ENCODE measurements around the gene PPP1R26. TPM values are rescaled to one million over a fixed set of nuclear protein-coding genes. Genes with fewer than 3 reads are reported as not detected.

The PPP1R26 gene
- total and polyA plus RNA-seq, 2 of the 8 experiments (the other 6 are each of a cell fraction or from before 2014, with no cell fraction given) = 9.8 to 32.7 TPM

DNA sequence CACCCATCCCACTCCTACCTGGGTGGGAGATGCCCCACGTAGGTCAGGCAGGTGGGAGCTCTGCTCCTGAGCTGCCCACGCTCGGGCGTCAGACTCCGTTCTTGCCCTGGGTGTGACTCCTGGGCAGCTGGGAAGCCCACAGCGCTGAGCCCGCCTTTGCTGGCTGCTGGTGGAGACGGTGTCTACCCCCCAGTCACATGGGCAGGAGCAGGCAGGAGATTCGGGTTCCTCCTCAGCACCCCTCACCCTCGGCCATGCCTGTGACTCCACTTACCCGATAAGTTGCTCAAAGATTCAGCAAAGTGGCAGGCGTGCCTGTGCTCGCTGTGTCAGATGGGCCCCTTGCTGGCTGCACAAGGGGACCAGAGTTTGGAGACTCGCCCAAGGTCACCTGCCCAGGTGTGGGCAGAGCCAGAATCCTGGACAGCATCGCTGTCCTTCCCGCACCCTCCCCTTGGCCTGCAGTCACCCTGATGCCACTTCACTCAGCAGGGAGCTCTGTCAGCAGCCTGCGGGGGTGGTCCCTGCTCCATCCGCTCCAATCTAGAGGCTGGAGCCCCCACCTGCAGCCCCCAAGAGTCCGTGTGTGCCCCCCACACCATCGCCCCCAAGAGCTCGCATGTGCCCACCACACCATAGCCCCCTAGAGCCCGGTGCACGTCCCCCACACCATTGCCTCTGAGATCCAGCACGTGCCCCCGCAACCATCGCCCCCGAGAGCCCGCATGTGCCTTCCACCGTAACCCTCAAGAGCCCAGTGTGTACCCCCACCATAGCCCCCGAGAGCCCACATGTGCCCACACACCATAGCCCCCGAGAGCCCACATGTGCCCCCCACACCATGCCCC is 45.9 kb downstream of the PPP1R26 start:
- Histone ChIP-seq H3K9ac (replicated peaks in 1 of 4; ENCODE audit: extremely low read depth in 1 of 4, low read depth in 3 of 4, low read length in 3 of 4) (no peak overlapping the region), H4K5ac (ENCODE audit: insufficient read length, low read depth, low read length) (no peak overlapping the region), H2BK15ac (ENCODE audit: low read length) (0 out of 2 replicates have a peak overlapping the region, but pooled peaks have one; percentile 46), H3K56ac (replicated peaks; ENCODE audit: insufficient read length, low read depth, low read length) (no peak overlapping the region), H3K27ac (ENCODE audit: low read depth, low read length) (no peak overlapping the region), H2AFZ (ENCODE audit: low read length) (no peak overlapping the region), H2AK5ac (ENCODE audit: low read depth, low read length) (no peak overlapping the region; the same call in 1 of the 2 replicates), H3K18ac (ENCODE audit: extremely low read depth, low read length) (no peak overlapping the region), H3K23ac (ENCODE audit: insufficient read length) (no peak overlapping the region), H3K4me3 (ENCODE audit: extremely low read depth in 1 of 4, insufficient read depth in 2 of 4, low read depth in 3 of 4, low read length in 4 of 4) (no peak overlapping the region), H3K4ac (replicated peaks; ENCODE audit: insufficient read length, low read depth, low read length) (no peak overlapping the region), H3K4me2 (ENCODE audit: insufficient read depth in 1 of 2, low read depth in 2 of 2, low read length in 2 of 2) (no peak overlapping the region), H3K27me3 (replicated peaks in 1 of 4; ENCODE audit: control insufficient read depth in 3 of 4, extremely low read depth in 1 of 4, insufficient read depth in 3 of 4, low read length in 3 of 4) (no peaks in the 10 kb centered on the region), H3K23me2 (ENCODE audit: low read depth, low read length) (no peaks in the 10 kb centered on the region), H3K79me2 (ENCODE audit: control insufficient read depth in 1 of 2, insufficient read depth in 2 of 2, low read length in 2 of 2) (no peaks in the 10 kb centered on the region), H2BK12ac (ENCODE audit: low read depth, low read length) (no peak overlapping the region), H2BK120ac (replicated peaks; ENCODE audit: low read depth, low read length) (no peak overlapping the region), H2BK20ac (ENCODE audit: low read length) (no peak overlapping the region), H2BK5ac (ENCODE audit: low read depth, low read length) (no peak overlapping the region), H3K9me3 (ENCODE audit: insufficient read depth in 2 of 2, low read depth in 1 of 2, low read length in 1 of 2) (no peaks in the 10 kb centered on the region), H4K8ac (ENCODE audit: extremely low read depth, insufficient read depth, low read length) (no peak overlapping the region), H3K14ac (ENCODE audit: insufficient read length) (no peak overlapping the region), H3K4me1 (replicated peaks in 1 of 4; ENCODE audit: control insufficient read depth in 3 of 4, insufficient read depth in 4 of 4, low read length in 3 of 4) (peaks cover 0 to 12% (median 6%) of the 10 kb centered on the region in 4 experiments; a peak in 5 of 7 replicates), H4K20me1 (replicated peaks in 1 of 2; ENCODE audit: control insufficient read depth in 1 of 2, insufficient read depth in 2 of 2, low read length in 2 of 2) (no peaks in the 10 kb centered on the region), H3K36me3 (ENCODE audit: control insufficient read depth in 2 of 4, insufficient read depth in 4 of 4, low read length in 3 of 4) (no peaks in the 10 kb centered on the region), H3K79me1 (ENCODE audit: low read depth, low read length) (no peaks in the 10 kb centered on the region), H4K91ac (replicated peaks; ENCODE audit: insufficient read length, low read length) (no peak overlapping the region)
- 93% methylated on average over 20 of the region's 31 CpGs; no CpG with 5 or more reads in 1 of the 2 experiments for WGBS, 2 experiments (ENCODE audit: extremely low coverage in 1 of 2, insufficient coverage in 1 of 2, insufficient read length in 1 of 2, insufficient replicate concordance in 2 of 2, low coverage in 1 of 2, low lambda C conversion rate in 2 of 2, missing lambda C conversion rate in 1 of 2)
- ChIA-PET CTCF (ENCODE audit: partially characterized antibody) (interaction anchor here (0.6 to 3.0 kb wide), 7 partner anchors 8 to 284 kb away, joined by 3 to 14 read pairs (median 4); no protein-coding TSS in a partner anchor), POLR2A (ENCODE audit: partially characterized antibody) (no interaction called here)
- peak in 1 of 2 experiments; percentile 42 for DNase-seq (ENCODE audit: low read depth in 1 of 2, low spot score in 2 of 2)
- no peak for FAIRE-seq
- no peak for TF ChIP-seq CHD2 (IDR thresholded peaks at IDR 0.05; ENCODE audit: low read length)
- TF ChIP-seq BRCA1 (IDR thresholded peaks at IDR 0.05; ENCODE audit: low read depth, low read length) = no peak
- TF ChIP-seq SIX5 (IDR thresholded peaks at IDR 0.05; ENCODE audit: low read depth, low read length) = no peak
- TF ChIP-seq CTBP2 (IDR thresholded peaks at IDR 0.05; ENCODE audit: borderline replicate concordance, insufficient read depth, insufficient read length, low read length) = no peak
- TF ChIP-seq SP1 (IDR thresholded peaks at IDR 0.05; ENCODE audit: low read depth, low read length) = no peak
- no peak for TF ChIP-seq BACH1 (IDR thresholded peaks at IDR 0.05; ENCODE audit: low read length)
- TF ChIP-seq BCL11A (IDR thresholded peaks at IDR 0.05; ENCODE audit: low read depth in 2 of 2, low read length in 2 of 2) = no peak
